ENCODE data around the gene TREML1.

- TF ChIP-seq CREB1 (IDR thresholded peaks at IDR 0.05) = no peak
- no peak for TF ChIP-seq CREB1 (CRISPR knock-in tag; IDR thresholded peaks at IDR 0.05)
- TF ChIP-seq NCOA2 (IDR thresholded peaks at IDR 0.05; ENCODE audit: partially characterized antibody in 2 of 2) = no peak
Observed at GRCh38 chr6:41193171-41193734, 39.1 kb upstream of the TREML1 start.

Measured in K562 (cell line).